ENCODE data around the gene MOB3A.
"Not testable (repeated sequence)": the region's sequence is repeated elsewhere in the genome, so short reads cannot be mapped to it uniquely, and the experiment has no call there.

Gene MOB3A

DNA sequence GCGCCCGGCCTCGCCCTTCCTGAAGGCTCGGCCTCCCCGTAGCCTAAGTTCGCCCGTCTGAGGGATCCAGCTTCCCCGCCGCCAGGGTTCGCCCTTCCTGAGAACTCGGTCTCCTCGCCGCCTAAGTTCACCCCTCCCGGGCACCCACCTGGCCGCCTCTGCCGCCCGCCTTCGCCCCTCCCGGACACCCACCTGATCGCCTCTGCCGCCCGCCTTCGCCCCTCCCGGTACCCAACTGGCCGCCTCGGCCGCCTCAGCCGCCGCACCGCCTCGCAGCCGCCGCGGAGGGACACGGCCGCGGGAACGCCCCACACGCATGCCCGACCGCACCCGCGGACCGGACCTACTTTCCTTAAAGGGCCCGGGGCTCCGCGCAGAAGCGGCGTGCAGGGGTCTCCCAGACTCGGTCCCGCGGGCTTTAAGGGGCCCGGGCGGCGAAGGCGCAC lies at the start of gene MOB3A:
Gene MOB3A (minus strand): TSS at position 293 of the 446 bp plus-strand sequence. CDS start 17,766 bp downstream, outside the sequence.
- no peak for DNase-seq (ENCODE audit: low read depth)

DNA sequence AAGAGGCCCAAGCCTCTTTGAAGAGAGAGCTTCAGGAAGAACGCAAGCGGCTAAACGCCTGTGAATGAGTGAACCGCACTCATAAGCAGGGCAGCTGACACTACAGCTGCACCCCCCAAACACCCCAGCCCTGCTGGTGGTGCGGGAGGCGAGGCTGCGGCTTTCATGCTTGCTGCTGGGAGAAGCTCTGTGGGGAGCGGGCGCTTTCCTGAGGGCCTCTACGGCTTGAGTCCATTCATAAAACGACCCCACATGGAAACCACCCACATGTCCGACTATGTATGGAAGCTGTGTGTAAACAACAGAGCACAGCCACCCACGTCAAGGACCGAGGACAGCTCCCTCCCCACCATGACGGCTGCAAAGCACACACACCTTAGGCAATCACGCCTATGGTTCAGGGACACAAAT lies 49.7 kb upstream of the MOB3A start:
- no peak for DNase-seq (ENCODE audit: low read depth)

DNA sequence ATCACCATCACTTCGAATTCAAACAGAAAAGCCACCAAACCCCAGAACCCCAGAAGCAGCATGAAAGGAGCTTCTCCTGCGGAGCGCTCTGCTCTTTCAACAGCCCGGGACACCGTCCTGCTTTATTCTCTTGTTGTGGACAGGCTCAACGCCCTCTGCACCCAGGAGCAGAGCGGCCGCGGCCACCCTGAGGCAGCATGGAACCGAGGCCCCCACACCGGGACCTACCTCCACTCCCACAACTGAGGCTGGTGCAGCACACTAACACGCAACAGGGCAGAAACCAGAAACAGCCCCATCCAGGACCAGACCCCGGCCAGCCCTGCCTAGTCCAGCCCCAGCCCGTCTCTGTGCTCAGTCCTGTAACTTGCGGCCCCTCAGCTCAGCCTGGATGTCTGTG lies 48.1 kb upstream of the MOB3A start:
- no peak for DNase-seq (ENCODE audit: low read depth)

DNA sequence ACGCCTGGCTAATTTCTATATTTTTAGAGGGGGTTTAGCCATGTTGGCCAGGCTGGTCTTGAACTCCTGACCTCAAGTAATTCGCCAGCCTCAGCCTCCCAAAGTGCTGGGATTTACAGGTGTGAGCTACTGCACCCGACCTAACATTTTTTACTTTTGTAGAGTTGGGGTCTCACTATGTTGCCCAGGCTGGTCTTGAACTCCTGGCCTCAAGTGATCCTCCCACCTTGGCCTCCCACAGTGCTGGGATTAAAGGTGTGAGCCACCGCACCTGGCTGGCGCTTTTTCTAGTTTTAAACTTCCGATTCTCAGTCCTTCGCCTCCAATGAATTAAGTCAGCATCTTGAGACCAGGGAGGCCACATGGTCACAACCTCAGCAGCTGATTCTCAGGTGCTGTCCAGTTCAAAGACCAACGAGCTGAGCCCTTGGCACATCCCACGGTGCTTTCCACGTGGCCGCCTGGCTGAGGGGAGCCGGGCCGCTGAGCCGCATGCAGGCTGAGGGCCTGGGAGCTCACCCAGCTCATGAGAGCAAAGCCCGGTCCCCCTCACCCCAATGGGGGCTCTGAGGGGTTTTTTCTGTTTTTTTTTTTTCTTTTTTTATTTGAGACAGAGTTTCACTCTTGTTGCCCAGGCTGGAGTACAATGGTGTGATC lies 46.2 kb upstream of the MOB3A start:
- no peak for DNase-seq (ENCODE audit: low read depth)

DNA sequence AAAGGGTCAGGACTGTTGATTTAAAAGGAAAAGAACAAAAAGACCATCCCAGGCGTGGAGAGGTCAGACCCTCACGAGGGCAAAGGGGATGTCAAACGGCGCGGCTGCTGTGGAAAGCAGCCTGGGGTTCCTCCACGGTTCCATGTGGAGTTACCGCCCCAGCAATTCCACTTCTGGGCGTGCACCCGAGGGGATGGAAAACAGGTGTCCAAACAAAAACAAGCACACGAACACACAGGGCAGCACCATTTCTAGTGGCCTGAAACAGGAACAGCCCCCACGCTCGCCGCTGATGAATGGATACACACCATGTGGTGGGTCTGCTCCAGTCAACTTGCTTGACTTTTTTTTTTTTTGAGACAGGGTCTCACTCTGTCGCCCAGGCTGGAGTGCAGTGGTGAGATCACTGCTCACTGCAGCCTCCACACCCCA lies 44.0 kb upstream of the MOB3A start:
- DNase-seq (ENCODE audit: low read depth): no peak

DNA sequence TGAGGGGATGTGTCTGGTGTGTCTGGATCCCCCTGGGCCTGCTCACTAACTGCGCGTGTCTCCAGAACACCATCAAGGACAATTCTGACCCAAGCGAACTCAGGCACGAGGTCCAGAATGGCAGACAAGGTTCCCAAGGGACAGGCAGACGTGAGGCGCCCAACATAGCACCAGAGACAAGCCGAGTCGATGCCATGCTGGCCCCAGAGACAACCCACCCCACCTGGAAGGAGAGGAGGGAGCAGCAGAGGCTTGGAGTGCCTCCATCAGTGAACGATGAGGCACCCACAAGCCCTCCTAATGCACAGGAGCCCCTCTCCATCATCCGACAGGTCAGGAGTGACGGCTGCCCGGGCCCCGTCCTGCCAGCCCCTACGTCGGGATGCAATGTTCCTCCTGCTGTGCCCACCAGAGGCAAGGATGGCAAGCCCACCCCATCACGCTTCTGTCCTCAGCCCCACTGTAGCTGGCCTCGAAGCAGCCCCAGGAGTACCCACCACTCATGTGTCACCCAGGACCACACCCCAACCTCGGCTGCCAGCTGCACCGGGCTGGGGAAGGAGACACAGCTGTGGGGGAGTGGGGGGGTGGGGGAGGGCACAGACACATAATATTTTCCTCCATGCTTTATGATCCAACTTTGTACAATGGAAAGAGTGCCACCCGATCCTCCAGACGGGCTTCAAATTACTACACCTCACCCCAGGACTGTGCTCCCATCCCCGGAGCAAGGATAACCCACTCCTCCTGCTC lies 43.4 kb upstream of the MOB3A start:
- no peak for DNase-seq (ENCODE audit: low read depth)

DNA sequence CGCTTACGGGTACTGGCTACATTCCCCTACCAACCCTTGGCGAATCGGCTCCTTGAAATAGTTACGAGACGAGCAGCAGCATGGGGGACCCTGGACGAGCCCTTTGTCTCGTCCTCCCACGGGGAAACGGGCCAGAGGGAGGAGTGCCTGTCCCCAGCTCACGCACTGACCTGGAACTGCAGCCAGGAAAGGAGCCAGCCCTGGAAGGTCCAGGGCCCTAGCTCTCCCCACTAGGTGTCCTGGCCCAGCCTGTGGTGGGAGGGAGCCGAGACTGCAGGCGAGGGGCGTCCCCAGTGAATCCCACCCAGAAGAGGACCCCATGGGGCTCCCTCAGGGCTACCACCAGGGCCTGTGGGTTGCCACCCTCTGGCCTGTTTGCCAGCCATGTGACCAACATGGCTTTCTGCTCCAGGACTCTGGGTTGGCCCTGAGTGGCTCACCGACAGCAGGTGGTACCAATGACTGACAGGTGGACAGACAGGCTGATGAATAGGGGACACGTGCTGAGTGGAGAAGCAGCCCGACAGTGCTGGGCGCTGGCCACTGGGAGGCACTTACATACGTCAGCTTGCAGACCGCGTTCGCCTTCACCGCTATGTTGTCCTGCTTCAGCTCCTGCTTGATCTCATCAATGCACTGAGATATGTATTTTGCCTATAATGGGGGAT lies 42.1 kb upstream of the MOB3A start:
- DNase-seq (ENCODE audit: low read depth): no peak

DNA sequence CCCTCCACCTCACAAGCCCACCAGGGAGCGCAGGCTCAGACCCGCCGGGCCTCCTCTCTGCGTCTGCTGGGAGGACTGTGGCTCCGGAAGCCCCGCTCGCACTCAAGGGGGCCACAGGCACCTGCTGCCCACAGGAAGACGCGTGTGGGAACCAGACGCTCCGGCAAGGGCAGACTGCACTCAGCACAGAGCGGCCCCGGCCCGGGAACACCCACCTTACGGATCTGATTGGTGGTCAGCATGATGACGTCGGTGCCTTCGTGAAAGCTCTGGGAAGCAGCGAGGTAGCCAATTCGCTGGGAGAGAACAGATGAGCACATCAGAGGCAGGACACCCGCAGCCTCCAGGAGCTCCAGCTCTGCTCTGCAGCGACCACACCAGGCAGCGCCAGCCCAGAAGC lies 40.7 kb upstream of the MOB3A start:
- DNase-seq (ENCODE audit: low read depth): no peak

DNA sequence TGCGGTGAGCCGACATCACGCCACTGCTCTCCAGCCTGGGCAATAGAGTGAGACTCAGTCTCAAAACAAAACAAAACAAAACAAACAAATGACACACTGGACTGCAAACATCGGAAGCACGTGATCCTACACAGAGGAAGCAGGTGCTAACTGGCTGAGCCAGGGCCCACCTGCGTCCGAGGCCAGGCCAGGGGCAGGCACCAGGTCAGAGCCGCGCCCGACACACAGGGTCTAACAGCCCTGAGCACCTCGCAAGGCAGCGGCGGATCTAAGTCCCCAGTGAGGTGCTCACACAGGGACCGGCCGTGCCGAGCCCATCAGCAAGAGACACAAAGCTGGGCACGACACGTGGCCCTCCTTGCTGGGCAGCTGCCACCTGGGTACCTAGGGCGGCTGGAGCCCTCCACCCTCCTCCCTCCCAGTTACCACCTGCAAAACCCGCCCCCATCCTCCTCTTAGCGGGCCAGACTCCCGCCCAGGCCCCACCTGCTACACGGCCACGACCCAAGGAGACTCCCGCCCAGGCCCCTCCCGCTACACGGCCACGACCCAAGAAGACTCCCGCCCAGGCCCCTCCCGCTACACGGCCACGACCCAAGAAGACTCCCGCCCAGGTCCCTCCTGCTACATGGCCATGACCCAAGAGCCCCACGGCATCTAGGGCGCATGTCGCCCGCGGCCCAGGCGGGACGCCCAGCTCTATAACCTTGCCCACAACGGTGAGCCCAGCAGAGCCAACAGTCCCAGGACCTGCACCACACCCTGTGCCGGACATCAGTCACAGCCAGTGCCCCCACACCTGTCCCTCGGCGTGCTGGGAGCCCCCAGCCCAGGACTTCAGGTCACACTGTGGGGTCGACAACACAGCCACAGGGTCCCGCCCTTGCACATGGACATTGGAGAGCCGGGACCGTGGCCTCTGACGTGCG lies 39.6 kb upstream of the MOB3A start:
- no peak for DNase-seq (ENCODE audit: low read depth)

DNA sequence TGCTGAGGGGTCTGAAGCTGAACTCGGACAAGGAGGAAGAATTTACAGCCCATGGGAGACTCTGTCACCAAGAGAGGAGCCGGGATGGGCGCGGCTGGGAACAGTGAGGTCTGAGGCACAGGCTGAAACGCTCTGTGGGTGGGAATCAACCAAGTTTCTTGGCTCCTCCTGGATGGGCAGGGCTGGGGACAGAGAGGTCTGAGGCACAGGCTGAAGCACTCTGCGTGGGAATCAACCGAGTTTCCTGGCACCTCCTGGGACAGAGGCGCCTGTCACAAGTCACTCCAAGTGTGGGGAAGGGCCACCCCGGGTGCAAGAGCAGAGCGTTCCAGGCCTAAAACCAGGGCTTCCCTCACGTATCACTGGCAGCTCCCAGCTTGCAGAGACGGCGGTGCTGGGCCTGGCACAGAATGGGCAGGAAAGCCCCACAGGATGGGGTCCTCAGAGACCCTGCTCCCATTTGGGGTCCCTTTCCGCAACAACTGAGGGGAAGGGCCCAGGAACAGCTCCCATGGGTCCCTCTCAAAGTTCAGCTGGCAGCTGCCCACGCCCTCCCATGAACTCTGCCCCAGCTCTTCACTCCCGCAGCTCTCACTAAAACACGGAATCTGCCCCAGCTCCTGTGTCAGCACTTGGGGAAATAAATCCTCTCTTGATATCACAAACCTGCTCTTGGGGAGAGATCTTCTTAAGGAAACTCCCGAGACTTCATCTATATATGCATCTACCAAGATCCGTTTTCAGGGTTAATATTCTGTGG lies 36.8 kb upstream of the MOB3A start:
- no peak for DNase-seq (ENCODE audit: low read depth)

DNA sequence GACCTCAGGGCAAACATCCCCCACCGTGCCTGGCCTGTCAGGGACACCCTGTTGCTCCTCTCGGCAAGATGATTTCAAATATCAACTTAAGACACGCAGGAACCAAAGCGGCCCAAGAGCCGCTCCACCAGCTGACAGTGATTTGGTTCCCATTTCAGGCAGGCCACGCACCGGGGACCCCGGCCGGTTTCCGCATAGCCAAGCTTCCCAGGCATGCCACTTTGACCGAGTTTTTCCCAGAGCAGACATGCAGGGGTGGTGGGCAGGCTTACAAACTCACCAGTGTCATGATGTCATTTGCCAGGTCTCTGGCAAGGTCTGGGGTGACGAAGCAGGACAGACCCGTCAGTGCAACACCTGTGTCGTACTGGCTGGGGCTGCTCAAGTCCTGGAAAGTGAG lies 36.1 kb upstream of the MOB3A start:
- no peak for DNase-seq (ENCODE audit: low read depth)

DNA sequence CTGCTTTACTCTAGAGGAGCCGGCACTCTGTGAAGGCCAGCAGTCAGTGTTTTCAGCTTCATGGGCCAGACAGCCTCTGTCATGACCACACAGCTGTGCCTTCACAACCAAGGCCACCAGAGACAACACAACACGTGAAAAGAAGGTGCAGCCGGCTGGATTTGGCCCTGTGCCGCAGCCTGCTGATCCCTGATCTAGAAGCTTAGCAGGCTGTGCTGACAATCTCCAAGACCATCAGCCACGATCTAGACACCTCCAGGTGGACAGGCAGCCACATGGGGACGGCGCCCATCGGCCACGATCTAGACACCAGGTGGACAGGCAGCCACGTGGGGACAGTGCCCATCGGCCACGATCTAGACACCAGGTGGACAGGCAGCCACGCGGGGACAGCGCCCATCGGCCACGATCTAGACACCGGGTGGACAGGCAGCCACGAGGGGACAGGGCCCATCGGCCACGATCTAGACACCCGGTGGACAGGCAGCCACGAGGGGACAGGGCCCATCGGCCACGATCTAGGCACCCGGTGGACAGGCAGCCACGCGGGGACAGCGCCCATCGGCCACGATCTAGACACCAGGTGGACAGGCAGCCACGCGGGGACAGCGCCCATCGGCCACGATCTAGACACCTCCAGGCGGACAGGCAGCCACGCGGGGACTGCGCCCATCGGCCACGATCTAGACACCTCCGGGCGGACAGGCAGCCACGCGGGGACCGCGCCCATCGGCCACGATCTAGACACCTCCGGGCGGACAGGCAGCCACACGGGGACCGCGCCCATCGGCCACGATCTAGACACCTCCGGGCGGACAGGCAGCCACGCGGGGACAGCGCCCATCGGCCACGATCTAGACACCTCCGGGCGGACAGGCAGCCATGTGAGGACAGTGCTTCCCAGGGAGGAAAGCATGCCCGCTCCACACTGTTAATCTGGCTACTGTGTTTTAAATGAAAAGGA lies 35.2 kb upstream of the MOB3A start:
- DNase-seq (ENCODE audit: low read depth): not testable (repeated sequence)

DNA sequence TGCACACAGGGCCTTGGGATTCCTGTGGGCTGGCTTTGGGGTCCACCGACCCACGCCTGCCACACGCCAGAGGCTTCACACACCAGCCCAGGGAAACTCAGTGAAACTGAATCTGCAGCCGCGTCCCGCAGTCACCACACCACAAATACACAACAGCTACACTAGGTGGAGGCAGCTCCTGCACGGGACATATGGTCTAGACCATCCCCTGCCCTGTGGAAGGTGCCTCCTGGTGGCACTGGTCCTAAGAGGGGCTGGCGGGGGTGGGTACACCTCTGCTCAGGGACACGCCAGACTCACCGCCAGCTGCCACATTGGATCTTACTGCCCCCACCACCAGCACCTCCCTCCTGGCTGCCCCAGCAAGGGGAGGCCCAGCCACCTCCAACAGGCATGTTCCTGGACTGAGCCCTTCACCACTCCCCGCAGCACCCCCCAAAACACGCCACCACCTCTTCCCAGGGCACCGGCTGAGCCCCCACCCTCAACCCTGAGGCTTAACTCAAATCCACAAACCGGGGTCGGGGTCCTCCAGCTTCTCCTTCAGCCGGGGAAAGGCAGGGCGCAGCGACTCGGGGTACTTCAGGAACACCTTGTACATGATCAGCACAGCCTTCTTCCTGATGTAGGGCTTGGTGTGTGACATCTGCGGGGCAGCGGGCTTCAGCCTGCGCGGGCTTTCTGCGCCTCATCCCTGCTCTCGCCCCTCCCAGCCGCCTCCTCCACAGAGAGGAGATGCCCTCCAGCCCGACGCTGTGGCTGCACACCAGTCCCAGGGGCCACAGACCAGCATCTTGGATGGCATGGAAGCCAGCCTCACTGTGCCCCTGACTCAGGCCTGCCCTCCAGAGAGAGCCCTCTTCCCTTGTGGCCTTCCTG lies 34.0 kb upstream of the MOB3A start:
- no peak for DNase-seq (ENCODE audit: low read depth)

DNA sequence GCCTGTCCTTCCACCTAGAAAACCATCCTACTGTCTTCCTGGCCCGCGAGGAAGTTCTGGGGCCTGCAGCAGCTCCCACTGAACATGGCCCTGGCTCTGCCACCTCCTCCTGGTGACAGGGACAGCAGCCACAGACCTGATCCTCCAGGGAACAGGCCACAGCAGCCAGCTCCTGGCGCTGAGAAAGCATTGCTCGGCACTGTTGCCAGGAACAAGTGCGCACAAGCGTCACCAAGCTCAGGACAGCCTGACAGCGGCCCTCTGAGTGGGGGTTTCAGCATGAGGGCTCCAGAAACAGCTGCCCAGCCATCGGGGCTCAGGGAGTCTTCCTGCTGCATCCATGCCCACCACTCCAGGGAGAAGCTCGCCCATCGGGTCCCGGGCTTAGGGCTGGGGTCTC lies 33.4 kb upstream of the MOB3A start:
- DNase-seq (ENCODE audit: low read depth): no peak

DNA sequence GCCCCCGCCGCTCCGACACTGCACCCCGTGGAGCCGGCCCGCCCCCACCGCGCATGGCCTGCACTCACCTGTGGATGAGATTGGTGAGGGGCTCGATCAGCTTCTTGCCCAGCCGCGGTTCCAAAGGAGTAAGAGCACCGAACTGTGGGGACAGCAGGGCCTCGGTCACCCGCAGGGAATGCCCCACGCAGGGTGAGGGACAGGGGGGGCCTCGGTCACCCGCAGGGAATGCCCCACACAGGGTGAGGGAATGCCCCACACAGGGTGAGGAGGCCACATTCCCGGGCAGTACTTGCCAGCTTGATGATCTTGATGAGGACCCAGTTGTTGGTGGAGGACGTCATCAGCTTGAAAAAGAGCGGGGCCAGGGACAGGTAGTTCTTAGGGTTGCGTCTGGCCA lies 32.9 kb upstream of the MOB3A start:
- no peak for DNase-seq (ENCODE audit: low read depth)

DNA sequence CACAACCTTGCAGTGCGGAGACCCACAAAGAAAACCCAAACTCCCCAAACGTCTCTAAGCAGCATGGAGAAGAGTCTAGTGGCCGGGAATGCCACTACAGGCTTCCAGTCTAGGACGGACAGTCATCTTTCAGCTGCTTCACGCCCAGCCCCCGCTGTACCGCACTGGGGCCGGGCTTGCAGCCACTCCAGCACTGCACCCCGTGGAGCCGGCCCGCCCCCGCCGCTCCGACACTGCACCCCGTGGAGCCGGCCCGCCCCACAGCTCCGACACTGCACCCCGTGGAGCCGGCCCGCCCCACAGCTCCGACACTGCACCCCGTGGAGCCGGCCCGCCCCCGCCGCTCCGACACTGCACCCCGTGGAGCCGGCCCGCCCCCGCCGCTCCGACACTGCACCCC lies 32.1 kb upstream of the MOB3A start:
- not testable (repeated sequence) for DNase-seq (ENCODE audit: low read depth)

DNA sequence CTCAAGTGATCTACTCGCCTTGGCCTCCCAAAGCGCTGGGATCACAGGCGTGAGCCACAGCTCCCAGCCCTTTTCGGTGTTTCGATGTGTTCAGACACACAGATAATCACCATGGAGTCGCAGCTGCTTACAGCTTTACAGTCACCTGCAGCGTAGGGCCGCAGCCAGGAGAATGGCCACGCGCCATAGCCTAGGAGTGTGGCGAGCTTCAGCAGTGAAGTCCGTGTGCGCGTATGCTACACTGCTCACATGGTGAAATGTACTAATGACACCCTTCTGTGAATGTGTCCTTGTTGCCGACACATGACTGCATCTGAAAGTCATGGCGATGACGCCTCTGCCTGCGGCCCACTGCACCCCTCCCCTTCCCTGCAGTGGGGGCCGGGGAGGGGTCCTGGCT lies 31.6 kb upstream of the MOB3A start:
- no peak for DNase-seq (ENCODE audit: low read depth)

DNA sequence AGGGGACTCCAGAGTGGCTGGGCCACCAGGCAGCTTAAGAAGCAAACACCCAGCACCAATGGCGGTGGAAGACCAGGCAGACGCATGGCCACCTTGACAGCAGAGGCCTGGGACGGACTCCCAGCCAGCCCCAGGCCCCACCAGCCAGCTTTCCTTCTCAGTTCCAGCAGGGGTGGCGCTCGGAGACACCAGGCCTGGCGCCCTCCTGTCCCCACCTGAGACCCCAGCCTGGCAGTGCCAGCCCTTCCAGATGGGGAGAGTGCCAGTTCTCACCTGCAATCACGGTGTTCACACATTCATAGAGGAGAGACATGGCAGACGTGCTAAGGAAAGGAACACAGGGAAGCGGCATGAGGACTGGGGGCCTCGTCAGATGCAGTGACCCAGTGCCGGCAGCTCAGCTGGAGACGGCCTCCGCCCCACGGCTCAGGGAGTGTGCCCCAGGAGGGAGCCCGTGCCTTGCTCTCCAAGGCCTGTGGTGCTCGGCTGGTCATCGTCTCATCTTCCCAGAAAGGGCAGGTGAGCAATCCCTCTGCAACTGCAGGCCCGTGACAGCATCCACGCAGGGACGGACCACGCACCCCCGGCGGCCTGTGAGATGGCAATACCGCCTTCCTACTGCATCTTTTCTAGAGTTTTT lies 30.9 kb upstream of the MOB3A start:
- DNase-seq (ENCODE audit: low read depth): no peak
